ENCODE measurements around the gene PAM. TPM values are rescaled to one million over a fixed set of nuclear protein-coding genes. Genes with fewer than 3 reads are reported as not detected.

Gene PAM
- total and polyA plus RNA-seq, 12 donors = 234 to 580 (median 397) TPM

DNA sequence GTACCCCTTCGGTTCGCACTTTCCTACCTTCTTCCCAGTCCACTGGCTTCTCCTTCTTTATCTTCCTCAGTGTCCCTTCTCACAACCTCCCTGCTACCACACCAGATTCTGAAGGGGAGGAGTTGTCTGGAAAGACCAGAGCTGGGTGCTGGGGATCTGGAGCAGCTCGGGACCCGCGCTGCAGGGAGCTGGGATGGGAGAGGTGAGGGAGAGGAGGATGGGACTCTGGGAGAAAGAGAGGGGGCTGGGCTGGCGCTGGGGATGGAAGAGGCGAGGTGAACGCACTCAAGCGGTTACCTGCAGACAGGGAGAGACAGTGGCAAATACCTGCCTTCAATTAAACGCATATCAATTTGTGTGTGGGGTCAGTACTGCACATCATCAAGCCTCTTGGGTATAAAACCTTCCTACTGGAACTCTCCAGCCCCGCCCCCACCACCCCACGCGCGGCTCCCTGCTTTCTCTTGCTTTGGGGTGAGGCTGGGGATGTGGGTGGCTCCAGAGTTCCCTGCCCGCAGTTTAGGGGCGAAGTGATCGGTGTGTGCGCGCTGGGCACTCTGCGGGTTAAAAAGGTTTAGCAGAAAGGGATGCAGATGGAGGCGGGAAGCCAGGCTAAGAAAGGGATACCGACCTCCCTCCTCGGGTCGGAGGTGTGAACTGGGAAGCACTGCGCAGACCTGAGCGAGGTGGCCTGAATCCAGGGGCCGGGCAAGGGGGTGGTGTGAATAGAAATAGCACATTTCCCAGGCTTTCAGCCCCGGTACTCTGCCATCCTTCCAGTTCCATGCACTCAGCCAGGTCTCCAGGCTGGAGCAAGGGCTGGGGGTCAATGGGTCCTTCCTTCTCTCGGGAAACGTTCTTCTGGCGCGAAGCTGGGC is 977 bp upstream of the PAM start:
- H3K4me3 ChIP-seq = peak overlapping the region; percentile 22 to 73 (median 70)
- peak overlapping the region in 3 of 5 donors; percentile 78 to 80 (median 80) for H3K27ac ChIP-seq
- peak in 4 of 7 donors; percentile 15 to 62 (median 50) for DNase-seq
- 21 to 47% (median 35%) methylated on average over 15 to 32 of the region's 32 CpGs for WGBS, 4 donors
- TF ChIP-seq POLR2A (IDR thresholded peaks at IDR 0.05) (no peak), CTCF (IDR thresholded peaks at IDR 0.05) (no peak)
- intact Hi-C loops (cut with DNase I) = no loop called here
- no peaks in the 10 kb centered on the region for H3K9me3 ChIP-seq (replicated peaks in 1 of 3)
- H3K27me3 ChIP-seq = no peaks in the 10 kb centered on the region
- H3K36me3 ChIP-seq (replicated peaks in 1 of 2) = no peaks in the 10 kb centered on the region
- peaks cover 12 to 24% of the 10 kb centered on the region in 2 donors for H3K4me1 ChIP-seq (replicated peaks in 1 of 2)

DNA sequence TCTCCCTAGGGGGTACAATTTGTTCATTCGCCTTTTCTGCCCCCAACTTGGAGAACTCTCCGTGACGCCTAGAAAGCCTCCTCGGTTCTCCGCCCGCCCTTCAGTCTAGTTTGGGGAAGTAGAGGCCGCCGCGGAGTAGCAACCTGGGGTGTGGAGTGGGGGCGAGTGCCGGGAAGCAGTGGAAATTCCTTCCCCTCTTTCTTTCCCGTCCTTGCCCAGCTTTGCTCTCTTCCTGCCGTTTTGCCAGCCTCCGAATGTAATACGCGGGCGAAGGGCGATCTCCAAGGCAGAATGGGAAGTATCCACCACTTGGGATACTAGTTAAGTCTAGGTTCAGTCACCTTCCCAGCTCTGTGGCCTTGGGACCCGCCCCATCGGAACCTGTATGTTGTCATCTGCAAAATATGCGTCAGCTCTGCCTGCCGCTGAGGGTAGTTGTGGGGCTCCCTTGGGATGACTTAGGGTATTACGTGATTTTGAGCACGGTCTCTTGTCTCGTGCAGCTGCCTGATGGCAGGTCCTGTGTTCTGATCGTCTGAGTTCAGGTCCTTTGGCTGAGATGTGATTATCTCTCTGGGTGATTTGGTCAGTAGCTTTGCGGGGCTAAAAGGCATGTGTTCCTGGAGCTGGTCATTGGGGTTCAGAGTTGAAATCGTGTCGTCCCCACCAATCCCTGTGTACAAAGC is 724 bp downstream of the PAM start:
- 0 to 1% (median 1%) methylated on average over 21 to 29 of the region's 29 CpGs for WGBS, 4 donors

DNA sequence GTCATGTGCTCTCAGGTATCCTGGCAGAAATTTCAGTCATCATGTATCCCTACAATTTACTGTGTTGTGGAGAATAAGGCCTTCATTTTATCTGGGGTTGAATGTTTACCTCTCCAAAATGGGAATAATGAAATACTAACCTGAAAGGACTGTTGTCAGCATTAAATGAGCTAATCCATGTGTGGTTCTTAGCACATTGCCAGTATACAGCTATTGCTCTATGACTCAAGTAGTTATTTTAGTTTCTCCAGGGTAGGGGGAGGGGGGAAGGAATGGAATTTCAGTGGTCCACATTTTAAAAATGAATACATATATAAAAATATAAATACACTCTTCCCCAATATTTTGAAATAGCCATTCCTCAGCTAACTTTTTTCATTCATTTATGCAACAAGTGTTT is 3.5 kb downstream of the PAM start:
- Histone ChIP-seq H3K27ac (peak overlapping the region in 1 of 5 donors; percentile 13), H3K9me3 (replicated peaks in 1 of 3) (no peaks in the 10 kb centered on the region), H3K4me1 (replicated peaks in 1 of 2) (peaks cover 25 to 68% of the 10 kb centered on the region in 2 donors), H3K36me3 (replicated peaks in 1 of 2) (no peaks in the 10 kb centered on the region), H3K27me3 (no peaks in the 10 kb centered on the region), H3K4me3 (no peak overlapping the region)
- TF ChIP-seq CTCF (IDR thresholded peaks at IDR 0.05) (no peak), POLR2A (IDR thresholded peaks at IDR 0.05) (no peak)
- no peak for DNase-seq
- intact Hi-C loops (cut with DNase I) = no loop called here

More for the DNA sequence above, 724 bp downstream of the PAM start:
- no peaks in the 10 kb centered on the region for H3K36me3 ChIP-seq (replicated peaks in 1 of 2)
- peak; percentile 76 to 89 (median 84) for DNase-seq
- H3K4me3 ChIP-seq = peak overlapping the region in 3 of 4 donors; percentile 69 to 83 (median 71)
- TF ChIP-seq CTCF (IDR thresholded peaks at IDR 0.05) (no peak), POLR2A (IDR thresholded peaks at IDR 0.05) (peak; percentile 56 to 85)
- no peaks in the 10 kb centered on the region for H3K27me3 ChIP-seq
- H3K27ac ChIP-seq = peak overlapping the region in 4 of 5 donors; percentile 8 to 80 (median 79)
- H3K9me3 ChIP-seq (replicated peaks in 1 of 3) = no peaks in the 10 kb centered on the region
- peaks cover 12 to 41% of the 10 kb centered on the region in 2 donors for H3K4me1 ChIP-seq (replicated peaks in 1 of 2)
- intact Hi-C loops (cut with DNase I) = no loop called here

DNA sequence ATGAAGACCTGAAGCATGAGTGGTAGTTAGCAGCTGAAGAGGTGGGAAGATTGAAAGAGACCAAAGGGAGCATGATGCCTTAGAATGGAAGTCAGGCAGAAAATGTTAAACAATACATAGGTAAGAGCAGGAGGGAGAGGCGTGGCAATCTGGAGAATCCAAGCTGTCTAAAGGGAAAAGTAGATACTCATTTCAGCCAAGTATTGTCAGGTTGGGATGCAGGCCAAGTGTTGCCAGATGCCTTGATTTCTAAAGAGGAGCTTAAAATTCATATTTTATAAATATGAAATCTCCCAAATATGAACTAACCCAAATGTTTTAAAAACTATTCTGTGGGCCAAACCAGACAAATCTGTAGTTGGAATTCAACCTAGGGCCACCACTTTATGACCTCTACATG is 4.2 kb downstream of the PAM start:
- no peak overlapping the region for H3K4me3 ChIP-seq
- H3K27ac ChIP-seq = peak overlapping the region in 2 of 5 donors; percentile 9 to 33
- DNase-seq = peak in 1 of 7 donors; percentile 21
- H3K36me3 ChIP-seq (replicated peaks in 1 of 2) = no peaks in the 10 kb centered on the region
- H3K4me1 ChIP-seq (replicated peaks in 1 of 2) = peaks cover 24 to 65% of the 10 kb centered on the region in 2 donors
- TF ChIP-seq POLR2A (IDR thresholded peaks at IDR 0.05) (no peak), CTCF (IDR thresholded peaks at IDR 0.05) (no peak)
- 86 to 100% (median 98%) methylated on average over 1 of the region's 1 CpG for whole genome bisulfite sequencing, 4 donors
- no peaks in the 10 kb centered on the region for H3K9me3 ChIP-seq (replicated peaks in 1 of 3)
- intact Hi-C loops (cut with DNase I) = no loop called here
- no peaks in the 10 kb centered on the region for H3K27me3 ChIP-seq
